IMR-90 (cell line): Measurements from ENCODE around the gene FLVCR2. TPM values are rescaled to one million over a fixed set of nuclear protein-coding genes. Genes with fewer than 3 reads are reported as not detected.

ENCODE experiments used
- ATAC-seq: fragments of 200-7000 bp; cut with Tn5 transposase; 2 replicates; pipeline ENCODE4 v1.9.1; 2020; ENCODE audit warnings: low read depth, mild to moderate bottlenecking, moderate library complexity
- BruUV-seq: library from RNA; stranded (reverse); fragments of 400-500 nt; replicated peaks from 2 replicates; lab custom pipeline; 2021; lab: Mats Ljungman, UMichigan
- CTCF ChIA-PET: fragments of 300-600 bp; formaldehyde crosslinking; extraction: SDS; loops from one replicate; lab custom pipeline; 2021; ENCODE audit warnings: antibody characterized with exemption; lab: Yijun Ruan, JAX
- POLR2A ChIA-PET: fragments of 300-600 bp; sonication (Branson Sonifier 250); formaldehyde crosslinking; loops from one replicate; lab custom pipeline; 2022; ENCODE audit warnings: antibody characterized with exemption; ENCODE audit not compliant: unreplicated experiment; lab: Charles Lee
- DNase-seq: peaks from one replicate; pipeline ENCODE4 v3.0.0; 2013
- H2AFZ ChIP-seq: replicated peaks from 2 replicates; pipeline ENCODE3; 2013; ENCODE audit warnings: low read length, mild to moderate bottlenecking; ENCODE audit not compliant: poor library complexity
- H2AK5ac ChIP-seq: 2 replicates; pipeline ENCODE4 v1.6.1; 2013; ENCODE audit warnings: low read depth, low read length, inconsistent platforms
- H2AK9ac ChIP-seq: replicated peaks from 2 replicates; pipeline ENCODE3; 2013; ENCODE audit warnings: mild to moderate bottlenecking, low read depth, low read length, moderate library complexity; ENCODE audit not compliant: poor library complexity
- H2BK120ac ChIP-seq: 2 replicates; pipeline ENCODE4 v1.6.1; 2013; ENCODE audit warnings: low read depth, low read length, inconsistent platforms
- H2BK15ac ChIP-seq: 3 replicates; pipeline ENCODE4 v1.6.1; 2013; ENCODE audit warnings: low read depth, low read length, inconsistent platforms
- H2BK20ac ChIP-seq: 2 replicates; pipeline ENCODE4 v1.6.1; 2013; ENCODE audit warnings: low read depth, mild to moderate bottlenecking, inconsistent platforms, low read length, moderate library complexity
- H2BK5ac ChIP-seq: 2 replicates; pipeline ENCODE4 v1.6.1; 2013; ENCODE audit warnings: mild to moderate bottlenecking, low read depth, low read length, inconsistent platforms; ENCODE audit not compliant: poor library complexity, severe bottlenecking
- H3K14ac ChIP-seq: replicated peaks from 2 replicates; pipeline ENCODE4 v1.6.1; 2013; ENCODE audit warnings: low read depth, low read length, inconsistent platforms
- H3K18ac ChIP-seq: 2 replicates; pipeline ENCODE4 v1.6.1; 2013; ENCODE audit warnings: low read depth, low read length, control low read depth
- H3K23ac ChIP-seq: 2 replicates; pipeline ENCODE4 v1.6.1; 2013; ENCODE audit warnings: low read depth, low read length, inconsistent platforms
- H3K27ac ChIP-seq: 2 replicates; pipeline ENCODE4 v1.5.1; 2013; ENCODE audit warnings: mild to moderate bottlenecking, control low read depth, low read length; ENCODE audit not compliant: insufficient read depth
- H3K27me3 ChIP-seq: 2 replicates; pipeline ENCODE4 v1.6.1; 2013; ENCODE audit warnings: low read length; ENCODE audit not compliant: control insufficient read depth, insufficient read depth
- H3K36me3 ChIP-seq: 2 replicates; pipeline ENCODE4 v1.6.1; 2013; ENCODE audit warnings: low read length, mixed read lengths; ENCODE audit not compliant: control insufficient read depth, insufficient read depth
- H3K4ac ChIP-seq: 2 replicates; pipeline ENCODE4 v1.6.1; 2013; ENCODE audit warnings: low read depth, low read length, inconsistent platforms
- H3K4me1 ChIP-seq: 2 replicates; pipeline ENCODE4 v1.6.1; 2013; ENCODE audit warnings: low read length, mixed read lengths; ENCODE audit not compliant: control insufficient read depth, insufficient read depth
- H3K4me2 ChIP-seq: 2 replicates; pipeline ENCODE4 v1.6.1; 2013; ENCODE audit warnings: low read depth, mild to moderate bottlenecking, control low read depth, low read length, moderate library complexity
- H3K4me3 ChIP-seq: 2 replicates; pipeline ENCODE4 v1.5.1; 2013; ENCODE audit warnings: low read depth, mild to moderate bottlenecking, control low read depth, low read length, moderate library complexity; ENCODE audit not compliant: insufficient read depth
- H3K56ac ChIP-seq: 2 replicates; pipeline ENCODE4 v1.6.1; 2013; ENCODE audit warnings: low read length, inconsistent platforms; ENCODE audit not compliant: insufficient read depth; ENCODE audit errors: extremely low read depth
- H3K79me1 ChIP-seq, 2 experiments: 2 replicates each; pipeline ENCODE4 v1.6.1; 2013; ENCODE audit warnings: low read length in 2 of 2, inconsistent platforms in 1 of 2, low read depth in 1 of 2
- H3K9ac ChIP-seq: 2 replicates; pipeline ENCODE4 v1.6.1; 2013; ENCODE audit warnings: low read depth, low read length, control low read depth
- H3K9me1 ChIP-seq: 2 replicates; pipeline ENCODE4 v1.6.1; 2013; ENCODE audit warnings: low read length, inconsistent platforms; ENCODE audit not compliant: insufficient read depth
- H3K9me3 ChIP-seq: 2 replicates; pipeline ENCODE4 v1.6.1; 2013; ENCODE audit warnings: low read length; ENCODE audit not compliant: control insufficient read depth, insufficient read depth
- H4K20me1 ChIP-seq: 2 replicates; pipeline ENCODE4 v1.6.1; 2013; ENCODE audit warnings: low read length, inconsistent platforms; ENCODE audit not compliant: insufficient read depth
- H4K5ac ChIP-seq: 2 replicates; pipeline ENCODE4 v1.6.1; 2013; ENCODE audit warnings: mild to moderate bottlenecking, low read depth, low read length, control low read depth
- H4K8ac ChIP-seq, 2 experiments: 2 replicates each; pipeline ENCODE4 v1.6.1; 2013; ENCODE audit warnings: low read depth in 2 of 2, low read length in 2 of 2, control low read depth in 1 of 2, inconsistent platforms in 1 of 2
- H4K91ac ChIP-seq: 2 replicates; pipeline ENCODE4 v1.6.1; 2013; ENCODE audit warnings: low read depth, low read length, inconsistent platforms; ENCODE audit not compliant: insufficient read depth
- MAZ ChIP-seq: IDR thresholded peaks from 2 replicates; pipeline ENCODE4 v1.6.1; 2012; ENCODE audit warnings: low read depth, mild to moderate bottlenecking, low read length, improper control_type of control experiment, moderate library complexity, borderline replicate concordance
- NFE2L2 ChIP-seq: fragments of 150-350 bp; IDR thresholded peaks from 2 replicates; pipeline ENCODE4 v1.6.1; 2016; ENCODE audit warnings: low read depth, mild to moderate bottlenecking, low read length
- RCOR1 ChIP-seq: IDR thresholded peaks from 2 replicates; pipeline ENCODE4 v1.6.1; 2012; ENCODE audit warnings: mild to moderate bottlenecking, low read length, improper control_type of control experiment; ENCODE audit not compliant: insufficient replicate concordance
- WGBS, 2 experiments: methylation state at CpG; one replicate each; pipeline versions ENCODE4 v1.1.5 to v1.1.7; 2013; ENCODE audit warnings: missing lambda C conversion rate in 2 of 2; ENCODE audit not compliant: insufficient read length in 1 of 2; ENCODE audit errors: extremely low coverage in 2 of 2; 5-methylcytosine and 5-hydroxymethylcytosine counted together
- dilution Hi-C: fragments of 300-500 bp; cut with HindIII; formaldehyde crosslinking; loops from one replicate; pipeline ENCODE4 v1.14.3; 2018; ENCODE audit warnings: low sequenced_read_pairs; ENCODE audit not compliant: unreplicated experiment
- in situ Hi-C: fragments of 300-500 bp; cut with MboI; formaldehyde crosslinking; loops from 3 replicates; pipeline ENCODE4 v1.14.3; 2019; ENCODE audit warnings: low sequenced_read_pairs, inconsistent platforms, mixed read lengths
- intact Hi-C: fragments of 100-400 bp; cut with micrococcal nuclease; formaldehyde crosslinking; loops from 2 replicates; pipeline ENCODE4 v1.10.0; 2022
- polyA plus RNA-seq, 3 experiments: library from polyadenylated mRNA; depleted of rRNA; stranded (reverse); fragments of >200 nt; gene quantifications; 2 replicates each; pipeline ENCODE4 v1.2.3, GENCODE V29; 2012; ENCODE audit warnings: low replicate concordance in 1 of 3
- total RNA-seq: library from RNA; depleted of rRNA; stranded (reverse); fragments of >200 nt; gene quantifications from 2 replicates; pipeline ENCODE4 v1.2.3, GENCODE V29; 2012
- TF ChIP-seq, protein P1 (sequence below): conservative IDR thresholded peaks from 2 replicates; pipeline ENCODE4 v1.5.1; 2012; ENCODE audit warnings: mild to moderate bottlenecking, low read depth, low read length, improper control_type of control experiment

Gene FLVCR2
- total and polyA plus RNA-seq, 2 of the 4 experiments (the other 2 are of a cell fraction) = 0.94 to 1.4 TPM

DNA sequence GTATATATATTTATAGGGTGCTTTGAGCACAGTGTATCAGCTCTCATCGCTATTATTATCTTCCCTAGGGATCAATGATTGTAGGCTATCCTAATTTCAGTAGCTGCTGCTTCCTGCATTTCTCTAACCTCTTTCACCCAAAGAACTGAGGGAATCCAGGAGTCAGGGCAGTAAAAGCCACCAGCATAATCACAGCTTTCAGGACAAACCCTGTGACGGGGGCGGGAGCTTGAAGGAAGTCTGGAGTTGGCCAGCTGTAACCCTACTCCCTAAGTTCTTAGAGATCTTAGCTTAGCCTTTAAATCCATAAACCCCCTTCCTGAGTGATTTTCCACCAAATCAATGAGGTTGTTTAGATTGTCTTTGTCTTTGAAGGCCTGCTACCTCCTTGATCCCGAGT, 33.7 kb downstream of the FLVCR2 start:
- H3K56ac ChIP-seq = no peak overlapping the region
- no TSS peak for BruUV-seq
- no peak overlapping the region for H2BK120ac ChIP-seq
- no peak overlapping the region for H2BK15ac ChIP-seq
- no peak overlapping the region for H3K27ac ChIP-seq
- no peaks in the 10 kb centered on the region for H3K36me3 ChIP-seq
- intact Hi-C loops (no loop called here), in situ Hi-C loops (no loop called here), dilution Hi-C loops (no loop called here)
- H3K9me3 ChIP-seq = peaks cover 14% of the 10 kb centered on the region
- no peak overlapping the region for H2BK20ac ChIP-seq
- H3K27me3 ChIP-seq = peaks cover 24% of the 10 kb centered on the region
- H3K23ac ChIP-seq = no peak overlapping the region
- WGBS, 2 experiments = no CpG with 5 or more reads among the region's 4 CpGs
- ATAC-seq (no peak), DNase-seq (no peak)
- ChIA-PET POLR2A (no interaction called here), CTCF (no interaction called here)
- no peaks in the 10 kb centered on the region for H4K20me1 ChIP-seq
- no peak for TF ChIP-seq NFE2L2
- no peak for TF ChIP-seq MAZ
- TF ChIP-seq, protein P1, sequence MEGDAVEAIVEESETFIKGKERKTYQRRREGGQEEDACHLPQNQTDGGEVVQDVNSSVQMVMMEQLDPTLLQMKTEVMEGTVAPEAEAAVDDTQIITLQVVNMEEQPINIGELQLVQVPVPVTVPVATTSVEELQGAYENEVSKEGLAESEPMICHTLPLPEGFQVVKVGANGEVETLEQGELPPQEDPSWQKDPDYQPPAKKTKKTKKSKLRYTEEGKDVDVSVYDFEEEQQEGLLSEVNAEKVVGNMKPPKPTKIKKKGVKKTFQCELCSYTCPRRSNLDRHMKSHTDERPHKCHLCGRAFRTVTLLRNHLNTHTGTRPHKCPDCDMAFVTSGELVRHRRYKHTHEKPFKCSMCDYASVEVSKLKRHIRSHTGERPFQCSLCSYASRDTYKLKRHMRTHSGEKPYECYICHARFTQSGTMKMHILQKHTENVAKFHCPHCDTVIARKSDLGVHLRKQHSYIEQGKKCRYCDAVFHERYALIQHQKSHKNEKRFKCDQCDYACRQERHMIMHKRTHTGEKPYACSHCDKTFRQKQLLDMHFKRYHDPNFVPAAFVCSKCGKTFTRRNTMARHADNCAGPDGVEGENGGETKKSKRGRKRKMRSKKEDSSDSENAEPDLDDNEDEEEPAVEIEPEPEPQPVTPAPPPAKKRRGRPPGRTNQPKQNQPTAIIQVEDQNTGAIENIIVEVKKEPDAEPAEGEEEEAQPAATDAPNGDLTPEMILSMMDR = no peak
- no peak for TF ChIP-seq RCOR1
- no peaks in the 10 kb centered on the region for H3K9me1 ChIP-seq
- no peak overlapping the region for H2AK9ac ChIP-seq
- H3K14ac ChIP-seq = no peak overlapping the region
- no peak overlapping the region for H4K91ac ChIP-seq
- H3K9ac ChIP-seq = no peak overlapping the region
- no peak overlapping the region for H2AFZ ChIP-seq
- no peaks in the 10 kb centered on the region for H3K79me1 ChIP-seq
- no peak overlapping the region for H2AK5ac ChIP-seq
- H4K8ac ChIP-seq = no peak overlapping the region
- no peak overlapping the region for H3K4ac ChIP-seq
- no peak overlapping the region for H3K18ac ChIP-seq
- no peak overlapping the region for H4K5ac ChIP-seq
- no peak overlapping the region for H2BK5ac ChIP-seq
- H3K4me3 ChIP-seq = no peak overlapping the region
- peaks cover 2% of the 10 kb centered on the region; the same call in 1 of the 2 replicates for H3K4me1 ChIP-seq
- H3K4me2 ChIP-seq = no peak overlapping the region
